ENCODE measurements around the gene EHBP1. TPM values are rescaled to one million over a fixed set of nuclear protein-coding genes. Genes with fewer than 3 reads are reported as not detected.

The EHBP1 gene
- total RNA-seq, 2 donors from 2014 or later = 34.6 to 49.8 TPM

DNA sequence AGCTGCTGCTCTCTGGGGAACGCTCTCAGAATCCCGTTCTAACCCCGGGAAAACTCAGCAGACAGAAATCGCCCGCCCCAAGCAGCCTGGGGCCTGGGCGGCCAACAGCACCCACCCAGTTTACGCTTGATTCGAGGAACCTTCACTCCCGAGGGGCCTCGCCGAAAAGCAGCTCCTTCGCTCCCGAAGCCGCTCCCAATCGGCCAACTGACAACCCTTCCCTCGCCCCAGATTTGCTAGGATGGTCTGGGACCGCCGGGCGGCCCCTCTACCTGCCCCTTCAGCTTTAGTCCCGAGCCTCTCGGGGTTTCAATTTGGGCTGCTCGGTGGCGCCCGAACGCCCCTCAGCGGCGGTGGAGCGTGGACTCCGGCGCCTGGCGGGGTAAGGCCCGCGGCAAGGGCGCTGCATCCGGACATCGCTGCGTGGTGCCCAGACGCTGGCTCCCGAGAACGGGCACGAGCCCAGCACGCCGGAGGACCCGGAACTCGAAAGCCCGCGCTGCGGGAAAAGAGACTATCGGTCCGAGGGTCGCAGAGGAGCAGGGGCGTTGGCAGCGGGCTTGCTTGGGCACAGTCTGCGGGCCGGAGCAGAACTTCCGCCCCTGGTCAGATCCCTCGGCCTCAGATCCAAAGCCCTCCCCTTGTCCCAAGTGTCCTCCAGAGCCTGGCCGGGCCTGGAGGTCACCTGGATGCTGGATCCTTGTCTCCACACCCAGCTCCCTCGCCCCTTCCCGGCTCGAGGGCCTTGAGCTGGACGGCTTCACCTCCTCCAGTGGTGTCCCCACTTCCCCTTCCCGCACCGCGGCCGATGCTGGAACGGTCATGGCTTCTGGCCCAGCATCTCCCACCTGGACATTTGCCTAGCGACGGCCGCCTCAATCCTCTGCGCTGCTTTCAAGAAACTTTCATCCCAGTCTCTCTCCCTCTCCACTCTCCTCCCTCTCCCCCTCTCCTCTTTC, 342.1 kb downstream of the EHBP1 start:
- Histone ChIP-seq H3K36me3 (ENCODE audit: control insufficient read depth, insufficient read depth, low read length) (no peaks in the 10 kb centered on the region), H3K9me3 (ENCODE audit: control insufficient read depth, low read length) (no peaks in the 10 kb centered on the region), H3K27ac (ENCODE audit: low read depth, low read length) (no peak overlapping the region), H3K27me3 (ENCODE audit: control insufficient read depth, insufficient read depth, low read length, poor library complexity, severe bottlenecking) (peaks cover 83% of the 10 kb centered on the region), H3K4me1 (ENCODE audit: control insufficient read depth, insufficient read depth, low read length) (peaks cover 16% of the 10 kb centered on the region), H3K4me3 (ENCODE audit: low read length) (peak overlapping the region; percentile 77), H3K9ac (ENCODE audit: extremely low read depth, low read length, poor library complexity, severe bottlenecking) (no peak overlapping the region)
- H3K4me3 Mint-ChIP-seq = peak overlapping the region; percentile 78
- peak; percentile 85 for DNase-seq
- peaks cover 49% of the 10 kb centered on the region for H3K4me1 Mint-ChIP-seq
- H3K27ac Mint-ChIP-seq = peak overlapping the region; percentile 58
- peaks cover 74% of the 10 kb centered on the region for H3K27me3 Mint-ChIP-seq (ENCODE audit: insufficient read depth)
- TF ChIP-seq CTCF (conservative IDR thresholded peaks at IDR 0.05) = peak; percentile 39
- 1% methylated on average over 33 to 71 of the region's 71 CpGs for WGBS, 2 experiments (ENCODE audit: insufficient coverage in 1 of 2, insufficient read length in 1 of 2)
- peaks cover 2% of the 10 kb centered on the region for H3K36me3 Mint-ChIP-seq (ENCODE audit: low read depth)
- H3K9me3 Mint-ChIP-seq = no peaks in the 10 kb centered on the region

DNA sequence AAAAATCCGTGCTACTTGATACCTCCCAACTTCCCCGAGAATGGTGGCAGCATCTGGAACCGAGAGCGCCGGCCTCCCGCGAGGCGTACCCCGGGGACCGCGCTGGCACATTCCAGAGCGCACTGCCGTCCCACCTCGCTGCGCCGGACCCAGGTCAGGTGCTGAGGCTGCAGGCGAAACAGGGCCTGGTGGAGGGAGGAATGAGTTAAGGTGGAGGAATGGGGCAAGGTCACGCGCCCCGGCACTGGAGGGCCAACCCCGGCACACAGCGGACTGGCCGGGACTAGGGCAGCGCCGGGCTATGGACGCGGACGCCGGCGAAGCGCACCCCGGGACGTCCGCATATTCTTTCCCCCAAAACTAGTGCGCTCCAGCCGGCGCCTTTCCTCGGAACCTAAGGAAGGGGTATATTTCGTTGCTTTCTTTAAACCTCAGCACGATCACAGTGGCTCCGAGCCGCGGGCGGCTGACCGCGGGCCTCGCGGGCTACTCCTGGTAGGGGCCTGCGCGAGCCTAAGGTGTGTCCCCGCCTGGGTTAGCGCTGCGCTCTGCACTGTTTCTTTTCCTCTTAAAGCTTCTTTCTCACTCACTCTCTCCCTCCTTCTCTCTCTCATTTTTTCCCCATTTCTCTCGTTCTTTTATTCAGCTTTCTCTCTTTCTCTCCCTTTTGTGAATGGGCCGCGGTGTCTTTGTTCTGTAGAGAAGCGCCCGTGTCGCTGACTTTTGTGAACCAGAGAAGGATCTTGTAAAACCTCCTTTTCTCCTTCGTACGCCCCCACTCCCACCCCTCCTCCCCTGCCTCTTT, 343.1 kb downstream of the EHBP1 start:
- H3K4me3 ChIP-seq (ENCODE audit: low read length) = peak overlapping the region; percentile 77
- H3K27me3 ChIP-seq (ENCODE audit: control insufficient read depth, insufficient read depth, low read length, poor library complexity, severe bottlenecking) = peaks cover 93% of the 10 kb centered on the region
- H3K27ac Mint-ChIP-seq = peak overlapping the region; percentile 52

More for the DNA sequence above, 343.1 kb downstream of the EHBP1 start:
- peak; percentile 82 for DNase-seq
- no peak overlapping the region for H3K27ac ChIP-seq (ENCODE audit: low read depth, low read length)
- H3K9ac ChIP-seq (ENCODE audit: extremely low read depth, low read length, poor library complexity, severe bottlenecking) = no peak overlapping the region
- Mint-ChIP-seq H3K4me1 (peaks cover 54% of the 10 kb centered on the region), H3K27me3 (ENCODE audit: insufficient read depth) (peaks cover 84% of the 10 kb centered on the region), H3K4me3 (peak overlapping the region; percentile 78), H3K36me3 (ENCODE audit: low read depth) (peaks cover 10% of the 10 kb centered on the region), H3K9me3 (no peaks in the 10 kb centered on the region)
- no peaks in the 10 kb centered on the region for H3K36me3 ChIP-seq (ENCODE audit: control insufficient read depth, insufficient read depth, low read length)
- TF ChIP-seq CTCF (conservative IDR thresholded peaks at IDR 0.05) = no peak
- H3K4me1 ChIP-seq (ENCODE audit: control insufficient read depth, insufficient read depth, low read length) = peaks cover 14% of the 10 kb centered on the region
- 0 to 1% methylated on average over 33 to 61 of the region's 61 CpGs for WGBS, 2 experiments (ENCODE audit: insufficient coverage in 1 of 2, insufficient read length in 1 of 2)
- H3K9me3 ChIP-seq (ENCODE audit: control insufficient read depth, low read length) = no peaks in the 10 kb centered on the region

Data from endodermal cell (in vitro differentiated cells).